Umbilical cord (tissue), 2 donors: ENCODE data around the gene PRDM15. TPM values are rescaled to one million over a fixed set of nuclear protein-coding genes. Genes with fewer than 3 reads are reported as not detected.

Source experiments
- DNase-seq: peaks from one replicate; pipeline ENCODE4 v3.0.0-alpha.2; 2015; ENCODE audit warnings: low spot score
- total RNA-seq: library from RNA; depleted of rRNA; stranded (reverse); fragments of >200 nt; gene quantifications from one replicate; pipeline ENCODE4 v1.2.3, GENCODE V29; 2014; ENCODE audit warnings: low replicate concordance; ENCODE audit not compliant: insufficient read depth

The PRDM15 gene
- total RNA-seq, 1 donor from 2014 or later = 4.3 TPM

GRCh38 chr21:41749286-41749685 lies 129.9 kb downstream of the PRDM15 start:
- DNase-seq = no peak

Other genes with a start within 250 kb of the PRDM15 start
- gene RIPK4, start 112.3 kb downstream of the PRDM15 start, total RNA-seq = 9.4 TPM
- gene C2CD2, start 74.7 kb upstream of the PRDM15 start, total RNA-seq = 12.5 TPM
- gene ZBTB21, start 131.0 kb upstream of the PRDM15 start, total RNA-seq = 12.5 TPM
- 0.48 TPM for gene UMODL1, start 192.0 kb upstream of the PRDM15 start, total RNA-seq